ENCODE measurements around the gene RGS7. TPM values are rescaled to one million over a fixed set of nuclear protein-coding genes. Genes with fewer than 3 reads are reported as not detected.

The RGS7 gene
- total and polyA plus RNA-seq, 10 of the 15 experiments (the other 5 are each of a cell fraction or from before 2014, with no cell fraction given): not detected

DNA sequence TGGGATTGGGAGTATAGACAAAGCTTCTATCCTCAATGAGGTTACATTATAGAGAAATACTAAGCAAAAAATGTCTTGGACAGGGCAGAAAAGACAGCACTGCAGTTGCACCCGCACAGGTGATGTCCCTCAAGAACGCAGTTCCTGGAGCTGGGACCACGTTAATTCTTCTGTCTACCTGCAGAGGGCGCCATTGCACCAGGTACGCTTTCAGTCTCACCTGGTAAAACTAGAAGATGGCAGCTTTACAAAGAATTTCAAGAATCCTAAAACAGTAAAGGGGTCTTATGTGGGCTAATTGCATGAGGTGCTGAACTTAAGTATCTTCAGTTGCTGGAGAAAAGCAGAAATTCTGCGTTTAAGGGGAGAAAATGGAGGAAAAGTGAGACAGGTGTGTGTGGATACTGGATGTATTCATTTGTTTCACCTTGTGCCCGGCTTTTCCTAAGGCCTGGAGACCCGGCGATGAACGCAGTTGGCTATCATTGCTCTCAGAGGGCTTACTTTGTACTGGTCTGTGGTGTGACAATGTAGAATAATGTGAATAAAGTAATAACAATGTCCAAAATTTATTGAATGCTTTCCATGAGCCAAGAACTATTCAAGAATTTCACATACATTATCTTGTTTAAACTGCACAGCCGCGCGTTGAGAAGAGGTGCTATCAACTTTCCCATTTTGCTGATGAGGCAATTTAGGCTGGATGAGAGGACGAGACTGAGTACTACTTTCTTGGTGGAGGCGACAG lies 468.8 kb downstream of the RGS7 start:
- H3K27ac ChIP-seq (ENCODE audit: control insufficient read depth, insufficient read depth): no peak overlapping the region
- H3K4me1 ChIP-seq (ENCODE audit: control insufficient read depth, insufficient read depth, low read length): no peaks in the 10 kb centered on the region
- in situ Hi-C loops (cut with MboI) (loop anchor here (10.0 kb wide), 1 partner anchor 597 kb away; no protein-coding TSS in a partner anchor), intact Hi-C loops (cut with micrococcal nuclease; ENCODE audit: unreplicated experiment) (loop anchor here (1.0 to 10.0 kb wide), 4 partner anchors 59 to 614 kb away; no protein-coding TSS in a partner anchor)
- no peaks in the 10 kb centered on the region for H3K27me3 ChIP-seq (replicated peaks in 1 of 2; ENCODE audit: control insufficient read depth in 2 of 2, insufficient read depth in 2 of 2, low read length in 1 of 2)
- ChIA-PET CTCF (interaction anchor here (0.8 to 2.1 kb wide), 18 partner anchors 9 to 739 kb away, joined by 3 to 16 read pairs (median 3); no protein-coding TSS in a partner anchor), RAD21 (ENCODE audit: unreplicated experiment) (interaction anchor here (0.6 to 1.3 kb wide), 2 partner anchors 62 to 597 kb away, joined by 6 to 10 read pairs; no protein-coding TSS in a partner anchor), POLR2A (no interaction called here), SMC1A (ENCODE audit: uncharacterized antibody, unreplicated experiment) (interaction anchor here (0.7 to 1.4 kb wide), 3 partner anchors 32 to 600 kb away, joined by 3 to 14 read pairs (median 4); no protein-coding TSS in a partner anchor)
- no peak overlapping the region for H2AFZ ChIP-seq (ENCODE audit: control insufficient read depth, low read depth, low read length)
- no peaks in the 10 kb centered on the region for H3K79me2 ChIP-seq (ENCODE audit: control insufficient read depth, insufficient read depth, low read length)
- no peak overlapping the region for H3K9ac ChIP-seq (ENCODE audit: control insufficient read depth, insufficient read depth, low read length)
- no peaks in the 10 kb centered on the region for H3K9me3 ChIP-seq (replicated peaks; ENCODE audit: control insufficient read depth, insufficient read depth, low read length)
- DNase-seq (ENCODE audit: low read depth, low spot score) (no peak), ATAC-seq (peak; percentile 82), FAIRE-seq (no peak)
- H3K36me3 ChIP-seq (ENCODE audit: control insufficient read depth in 2 of 2, insufficient read depth in 2 of 2, low read length in 1 of 2): no peaks in the 10 kb centered on the region
- no peak overlapping the region for H3K4me2 ChIP-seq (ENCODE audit: control insufficient read depth, insufficient read depth)
- no peaks in the 10 kb centered on the region for H4K20me1 ChIP-seq (ENCODE audit: control insufficient read depth, insufficient read depth)
- WGBS (ENCODE audit: insufficient coverage, insufficient replicate concordance, low lambda C conversion rate, missing lambda C conversion rate): 28% methylated on average over 15 of the region's 15 CpGs
- TF ChIP-seq RAD21 (IDR thresholded peaks at IDR 0.05; ENCODE audit: insufficient read depth, low read depth, low read length): peak; percentile 82
- TF ChIP-seq CTCF (IDR thresholded peaks at IDR 0.05 in 2 of 3, conservative IDR thresholded peaks at IDR 0.05 in 1 of 3; ENCODE audit: control insufficient read depth in 2 of 3, extremely low read depth in 1 of 3, insufficient read depth in 1 of 3, low read depth in 3 of 3, low read length in 3 of 3): peak; percentile 73 to 76 (median 75)
- TF ChIP-seq MYC (IDR thresholded peaks at IDR 0.05; ENCODE audit: insufficient read depth, insufficient read length, insufficient replicate concordance, low read length, severe bottlenecking): no peak
- no peak for TF ChIP-seq BACH1 (IDR thresholded peaks at IDR 0.05; ENCODE audit: borderline replicate concordance)
- no peak for TF ChIP-seq GABPA (IDR thresholded peaks at IDR 0.05; ENCODE audit: low read depth)
- TF ChIP-seq SMC3 (IDR thresholded peaks at IDR 0.05; ENCODE audit: borderline replicate concordance, low read length): peak; percentile 70
- TF ChIP-seq ZNF217 (IDR thresholded peaks at IDR 0.05): no peak
- TF ChIP-seq IRF3 (IDR thresholded peaks at IDR 0.05): no peak
- no peak for TF ChIP-seq RELB (IDR thresholded peaks at IDR 0.05; ENCODE audit: low read depth)
- no peak for TF ChIP-seq DPF2 (IDR thresholded peaks at IDR 0.05)
- no peak for TF ChIP-seq KDM1A (IDR thresholded peaks at IDR 0.05; ENCODE audit: borderline replicate concordance)
- no TSS peak for BruUV-seq (replicated peaks)
- H3K4me3 ChIP-seq: no peak overlapping the region

Data from GM12878 (cell line).